GM19463 (cell line): ENCODE measurements around the gene ELAPOR2.
"Not testable (repeated sequence)": the region's sequence is repeated elsewhere in the genome, so short reads cannot be mapped to it uniquely, and the experiment has no call there.

Source experiments
- ATAC-seq: cut with Tn5 transposase; IDR thresholded peaks from one replicate; pipeline ENCODE4 v1.9.1; 2021; ENCODE audit warnings: mild to moderate bottlenecking, moderate library complexity; ENCODE audit not compliant: unreplicated experiment

ELAPOR2 gene

GRCh38 chr7:87044713-87045112 lies 14.7 kb downstream of the ELAPOR2 start:
- not testable (repeated sequence) for ATAC-seq

DNA sequence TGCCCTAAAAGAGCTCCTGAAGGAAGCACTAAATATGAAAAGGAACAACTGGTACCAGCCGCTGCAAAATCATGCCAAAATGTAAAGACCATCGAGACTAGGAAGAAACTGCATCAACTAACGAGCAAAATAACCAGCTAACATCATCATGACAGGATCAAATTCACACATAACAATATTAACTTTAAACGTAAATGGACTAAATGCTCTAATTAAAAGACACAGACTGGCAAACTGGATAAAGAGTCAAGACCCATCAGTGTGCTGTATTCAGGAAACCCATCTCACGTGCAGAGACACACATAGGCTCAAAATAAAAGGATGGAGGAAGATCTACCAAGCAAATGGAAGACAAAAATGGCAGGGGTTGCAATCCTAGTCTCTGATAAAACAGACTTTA lies 17.9 kb downstream of the ELAPOR2 start:
- ATAC-seq: not testable (repeated sequence)

DNA sequence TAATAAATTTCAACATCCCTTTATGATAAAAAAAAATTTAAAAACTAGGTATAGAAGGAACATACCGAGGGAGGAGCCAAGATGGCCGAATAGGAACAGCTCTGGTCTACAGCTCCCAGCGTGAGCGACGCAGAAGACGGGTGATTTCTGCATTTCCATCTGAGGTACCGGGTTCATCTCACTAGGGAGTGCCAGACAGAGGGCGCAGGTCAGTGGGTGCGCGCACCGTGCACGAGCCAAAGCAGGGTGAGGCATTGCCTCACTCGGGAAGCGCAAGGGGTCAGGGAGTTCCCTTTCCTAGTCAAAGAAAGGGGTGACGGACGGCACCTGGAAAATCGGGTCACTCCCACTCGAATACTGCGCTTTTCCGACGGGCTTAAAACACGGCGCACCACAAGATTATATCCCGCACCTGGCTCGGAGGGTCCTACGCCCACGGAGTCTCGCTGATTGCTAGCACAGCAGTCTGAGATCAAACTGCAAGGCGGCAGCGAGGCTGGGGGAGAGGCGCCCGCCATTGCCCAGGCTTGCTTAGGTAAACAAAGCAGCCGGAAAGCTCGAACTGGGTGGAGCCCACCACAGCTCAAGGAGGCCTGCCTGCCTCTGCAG lies 19.7 kb downstream of the ELAPOR2 start:
- ATAC-seq: not testable (repeated sequence)

- ATAC-seq: no peak
Observed at GRCh38 chr7:87038993-87039690, 20.3 kb downstream of the ELAPOR2 start.

- ATAC-seq: no peak
Observed at GRCh38 chr7:87036985-87037384, 22.5 kb downstream of the ELAPOR2 start.

DNA sequence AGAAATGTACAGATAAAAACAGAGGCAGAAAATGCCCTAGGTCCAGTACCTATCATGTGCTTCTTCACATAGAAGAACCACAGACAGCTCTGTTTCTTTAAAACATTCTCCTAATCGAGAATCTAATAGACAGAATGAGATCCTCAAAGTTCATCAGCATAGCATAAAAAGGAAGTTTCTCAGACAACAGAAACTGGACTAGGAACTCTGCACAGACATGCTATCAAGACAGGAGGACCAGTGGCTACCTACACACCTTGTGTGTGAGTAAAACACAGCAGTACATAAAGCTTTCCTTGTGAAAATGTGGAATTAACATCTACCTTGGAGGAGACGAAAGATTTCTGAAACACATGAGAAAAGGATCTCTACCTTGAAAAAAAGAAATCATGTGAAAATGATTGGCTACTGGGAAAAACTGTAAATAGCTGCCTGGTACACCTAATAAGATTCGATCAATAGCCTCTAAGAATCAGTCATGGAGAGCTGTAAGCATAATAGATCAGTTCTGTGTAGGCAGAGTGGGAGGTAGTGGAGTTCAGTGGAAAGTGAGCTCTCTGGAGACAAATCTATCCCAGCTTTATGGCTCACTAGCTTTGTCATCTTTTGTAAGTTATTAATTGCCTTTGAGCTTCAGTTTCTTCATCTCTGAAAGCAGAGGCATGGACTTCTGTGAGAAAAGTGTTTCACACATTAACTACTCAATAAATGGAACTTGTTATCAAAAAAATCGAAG lies 26.7 kb downstream of the ELAPOR2 start:
- peak; percentile 46 for ATAC-seq

DNA sequence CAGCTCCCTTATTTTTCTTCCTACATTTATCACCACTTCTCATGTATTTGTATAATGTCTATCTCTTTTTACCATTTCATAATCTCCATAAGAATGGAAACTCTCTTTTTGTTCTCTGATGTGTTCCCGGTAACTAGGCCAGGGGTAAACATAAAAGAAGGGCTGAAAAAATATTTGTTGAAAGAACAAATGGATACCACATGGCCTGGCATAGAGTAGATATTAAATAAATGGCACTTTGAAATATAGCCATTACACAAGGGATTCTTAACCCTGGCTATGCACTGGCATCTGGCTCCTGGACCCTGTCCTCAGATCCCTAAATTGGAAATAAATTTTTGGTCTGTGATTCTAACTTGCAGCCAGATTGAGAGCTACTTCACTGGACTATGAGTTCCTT lies 30.4 kb downstream of the ELAPOR2 start:
- no peak for ATAC-seq

GRCh38 chr7:87028636-87029035 lies 30.8 kb downstream of the ELAPOR2 start:
- no peak for ATAC-seq

DNA sequence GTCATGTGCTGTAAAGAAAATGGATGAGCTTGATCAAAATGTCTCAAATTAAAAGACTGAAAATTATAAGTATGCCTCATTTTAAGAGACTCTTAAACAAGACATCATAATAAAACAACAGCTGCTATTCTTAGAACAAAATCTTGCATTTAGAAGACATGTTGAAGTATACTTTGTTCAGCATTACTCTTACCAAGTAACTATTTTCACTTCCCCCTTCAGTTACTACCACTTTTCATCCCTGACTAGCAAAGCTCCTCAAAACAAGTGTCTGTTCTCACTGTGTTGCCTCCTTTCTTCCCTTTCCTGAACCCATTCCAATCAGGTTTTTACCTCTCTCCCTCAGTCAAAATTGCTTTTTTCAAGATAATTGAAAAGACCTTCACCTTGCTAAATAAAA lies 31.6 kb downstream of the ELAPOR2 start:
- peak; percentile 66 for ATAC-seq

GRCh38 chr7:87021285-87021684 lies 38.2 kb downstream of the ELAPOR2 start:
- ATAC-seq: no peak

- ATAC-seq: no peak
Observed at GRCh38 chr7:87016606-87017005, 42.8 kb downstream of the ELAPOR2 start.

DNA sequence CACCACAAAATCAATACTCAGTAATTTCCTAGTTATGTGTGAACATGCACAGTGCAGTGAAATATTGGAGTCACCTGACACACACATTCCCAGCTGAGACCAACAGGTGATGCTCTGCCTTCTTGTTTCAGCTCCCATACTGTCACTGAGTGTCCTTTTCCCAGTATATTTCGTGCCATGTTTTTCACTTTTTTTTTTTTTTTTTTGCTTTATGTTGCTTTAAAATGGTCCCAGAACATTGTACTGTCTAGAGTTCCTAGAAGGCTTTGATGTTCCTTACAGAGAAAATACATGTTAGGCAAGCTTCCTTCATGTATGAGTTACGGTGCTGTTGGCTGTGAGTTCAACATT lies 45.6 kb downstream of the ELAPOR2 start:
- no peak for ATAC-seq

DNA sequence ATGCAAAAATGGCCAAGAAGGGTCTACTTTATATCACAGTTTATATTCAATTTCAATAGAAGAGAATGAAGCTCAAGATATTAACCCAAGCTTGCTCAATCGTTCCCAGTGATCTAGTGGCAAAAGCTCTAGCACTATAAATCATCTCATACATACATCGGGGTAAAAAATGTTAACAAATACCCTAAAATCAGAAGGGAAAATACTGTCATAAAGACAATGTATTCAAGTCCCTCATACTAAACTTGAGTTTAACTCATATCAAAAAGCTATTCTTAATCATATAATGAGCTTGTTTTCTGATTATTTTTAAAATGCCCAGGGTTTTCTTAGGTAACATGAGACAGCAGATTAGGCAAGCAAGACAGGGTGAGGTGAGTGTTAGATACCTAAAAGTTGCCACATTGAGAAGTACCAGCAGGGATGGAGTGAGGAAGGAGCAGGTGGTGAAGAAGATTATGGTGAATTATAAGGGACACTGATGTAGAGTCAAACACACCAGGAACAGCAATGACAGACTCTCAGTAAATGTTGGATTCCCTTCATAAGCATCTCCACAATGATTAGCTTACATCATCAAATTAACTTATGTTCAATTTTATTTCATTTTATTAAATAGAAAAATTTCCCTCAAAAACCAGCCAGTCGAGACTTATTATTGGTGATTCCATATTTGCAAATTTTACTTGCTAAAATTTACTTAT lies 46.2 kb downstream of the ELAPOR2 start:
- no peak for ATAC-seq
